Tibial nerve (tissue), 4 donors: ENCODE measurements around the gene OSM. TPM values are rescaled to one million over a fixed set of nuclear protein-coding genes. Genes with fewer than 3 reads are reported as not detected.

Experiments used
- DNase-seq, 2 donors: peaks; one replicate each; pipeline ENCODE4 v3.0.0-alpha.2; 2019; ENCODE audit warnings: low spot score in 2 of 2
- H3K27ac ChIP-seq, 4 donors: fragments of 200-600 bp; sonication (generic) in 3 of 4; one replicate each; pipeline ENCODE4 v1.5.1; 2017 to 2019; ENCODE audit warnings: mild to moderate bottlenecking in 1 of 4
- H3K27me3 ChIP-seq, 2 donors: fragments of 200-600 bp; sonication (generic) in 1 of 2; one replicate each; pipeline versions ENCODE4 v1.5.1 to v1.6.0; 2017 to 2019
- H3K36me3 ChIP-seq, 3 donors: fragments of 200-600 bp; sonication (generic); one replicate each; pipeline ENCODE4 v1.5.1; 2018 to 2019
- H3K4me1 ChIP-seq, 4 donors: fragments of 200-600 bp; sonication (generic) in 3 of 4; one replicate each; pipeline ENCODE4 v1.5.1; 2017 to 2019
- H3K4me3 ChIP-seq, 4 donors: fragments of 200-600 bp; sonication (generic) in 3 of 4; one replicate each; pipeline ENCODE4 v1.5.1; 2017 to 2019; ENCODE audit warnings: mild to moderate bottlenecking in 1 of 4, moderate library complexity in 1 of 4
- H3K9me3 ChIP-seq, 4 donors: fragments of 200-600 bp; sonication (generic) in 3 of 4; one replicate each; pipeline ENCODE4 v1.5.1; 2017 to 2019
- CTCF ChIP-seq, 5 experiments: fragments of 200-600 bp in 3 of 5; fragments of 450-650 bp in 2 of 5; sonication (generic) in 3 of 5; IDR thresholded peaks; one replicate each; pipeline ENCODE4 v1.5.1; 2016 to 2019; ENCODE audit warnings: antibody characterized with exemption in 5 of 5, mild to moderate bottlenecking in 3 of 5, moderate library complexity in 2 of 5
- EP300 ChIP-seq, 2 donors: sonication (generic); formaldehyde crosslinking; IDR thresholded peaks; one replicate each; pipeline ENCODE4 v1.6.1; 2017; ENCODE audit warnings: antibody characterized with exemption in 2 of 2, mild to moderate bottlenecking in 1 of 2
- POLR2A ChIP-seq, 2 donors: fragments of 450-650 bp; IDR thresholded peaks; one replicate each; pipeline ENCODE4 v1.6.1; 2017; ENCODE audit warnings: antibody characterized with exemption in 2 of 2, mild to moderate bottlenecking in 2 of 2, moderate library complexity in 2 of 2
- WGBS, 2 donors: methylation state at CpG; one replicate each; pipeline ENCODE4 v1.1.5; 2018; 5-methylcytosine and 5-hydroxymethylcytosine counted together
- total RNA-seq, 4 donors: library from RNA; depleted of rRNA; stranded (reverse); fragments of >200 nt; gene quantifications; one replicate each; pipeline ENCODE4 v1.1.0, GENCODE V29; 2016

The OSM gene
- total RNA-seq, 4 donors from 2014 or later = 1.4 to 19.7 (median 4.2) TPM

GRCh38 chr22:30297276-30297990, 30.8 kb upstream of the OSM start:
- no peaks in the 10 kb centered on the region for H3K27me3 ChIP-seq
- peaks cover 0 to 74% (median 27%) of the 10 kb centered on the region in 4 donors for H3K4me1 ChIP-seq
- WGBS, 2 donors = 84 to 89% methylated on average over 11 of the region's 11 CpGs
- DNase-seq = no peak
- peak overlapping the region in 2 of 4 donors; percentile 16 to 34 for H3K27ac ChIP-seq
- no peaks in the 10 kb centered on the region for H3K9me3 ChIP-seq
- H3K36me3 ChIP-seq = peaks cover 0 to 100% (median 27%) of the 10 kb centered on the region in 3 donors
- no peak overlapping the region for H3K4me3 ChIP-seq
- TF ChIP-seq EP300 (IDR thresholded peaks at IDR 0.05) (no peak), CTCF (IDR thresholded peaks at IDR 0.05) (no peak), POLR2A (IDR thresholded peaks at IDR 0.05) (no peak)

GRCh38 chr22:30296833-30297232, 30.2 kb upstream of the OSM start:
- peaks cover 0 to 100% (median 27%) of the 10 kb centered on the region in 3 donors for H3K36me3 ChIP-seq
- H3K9me3 ChIP-seq = no peaks in the 10 kb centered on the region
- peaks cover 0 to 74% (median 27%) of the 10 kb centered on the region in 4 donors for H3K4me1 ChIP-seq
- no peaks in the 10 kb centered on the region for H3K27me3 ChIP-seq
- WGBS, 2 donors = 87 to 89% methylated on average over 3 of the region's 3 CpGs
- H3K4me3 ChIP-seq = no peak overlapping the region
- TF ChIP-seq POLR2A (IDR thresholded peaks at IDR 0.05) = no peak
- no peak for TF ChIP-seq CTCF (IDR thresholded peaks at IDR 0.05)
- no peak for TF ChIP-seq EP300 (IDR thresholded peaks at IDR 0.05)
- no peak for DNase-seq
- H3K27ac ChIP-seq = peak overlapping the region in 2 of 4 donors; percentile 16 to 34

GRCh38 chr22:30296324-30296723, 29.7 kb upstream of the OSM start:
- no peaks in the 10 kb centered on the region for H3K27me3 ChIP-seq
- no peak for DNase-seq
- 92 to 96% methylated on average over 4 of the region's 4 CpGs for WGBS, 2 donors
- H3K9me3 ChIP-seq = no peaks in the 10 kb centered on the region
- TF ChIP-seq CTCF (IDR thresholded peaks at IDR 0.05) (no peak), EP300 (IDR thresholded peaks at IDR 0.05) (no peak), POLR2A (IDR thresholded peaks at IDR 0.05) (no peak)
- H3K36me3 ChIP-seq = peaks cover 0 to 96% (median 27%) of the 10 kb centered on the region in 3 donors
- peaks cover 4 to 74% (median 27%) of the 10 kb centered on the region in 4 donors for H3K4me1 ChIP-seq
- peak overlapping the region in 1 of 4 donors; percentile 94 for H3K27ac ChIP-seq
- H3K4me3 ChIP-seq = no peak overlapping the region

- H3K27me3 ChIP-seq = no peaks in the 10 kb centered on the region
- H3K27ac ChIP-seq = peak overlapping the region in 2 of 4 donors; percentile 22 to 94
- 52 to 54% methylated on average over 6 to 7 of the region's 7 CpGs for WGBS, 2 donors
- TF ChIP-seq EP300 (IDR thresholded peaks at IDR 0.05) = no peak
- TF ChIP-seq CTCF (IDR thresholded peaks at IDR 0.05) = no peak
- TF ChIP-seq POLR2A (IDR thresholded peaks at IDR 0.05) = no peak
- DNase-seq = no peak
- H3K36me3 ChIP-seq = peaks cover 0 to 88% (median 27%) of the 10 kb centered on the region in 3 donors
- peaks cover 7 to 74% (median 28%) of the 10 kb centered on the region in 4 donors for H3K4me1 ChIP-seq
- H3K4me3 ChIP-seq = no peak overlapping the region
- no peaks in the 10 kb centered on the region for H3K9me3 ChIP-seq
Observed at GRCh38 chr22:30295576-30295975, 28.9 kb upstream of the OSM start.

- H3K27ac ChIP-seq = peak overlapping the region in 3 of 4 donors; percentile 20 to 94 (median 22)
- H3K9me3 ChIP-seq = no peaks in the 10 kb centered on the region
- H3K4me3 ChIP-seq = no peak overlapping the region
- DNase-seq = no peak
- H3K36me3 ChIP-seq = peaks cover 0 to 81% (median 27%) of the 10 kb centered on the region in 3 donors
- 86 to 93% methylated on average over 9 to 11 of the region's 11 CpGs for WGBS, 2 donors
- H3K4me1 ChIP-seq = peaks cover 7 to 74% (median 32%) of the 10 kb centered on the region in 4 donors
- TF ChIP-seq POLR2A (IDR thresholded peaks at IDR 0.05) = no peak
- no peak for TF ChIP-seq EP300 (IDR thresholded peaks at IDR 0.05)
- no peak for TF ChIP-seq CTCF (IDR thresholded peaks at IDR 0.05)
- no peaks in the 10 kb centered on the region for H3K27me3 ChIP-seq
Observed at GRCh38 chr22:30294830-30295229, 28.2 kb upstream of the OSM start.
